Effector memory CD8-positive, alpha-beta T cell (primary cell): ENCODE measurements around the gene PKD2.
A peak's percentile ranks its signal among the peaks of the same experiment; 100 is the strongest.

Experiments used
- ATAC-seq: fragments of 150-1000 bp; cut with Tn5 transposase; replicated peaks from 2 replicates; pipeline ENCODE4 v1.10.0; 2021; ENCODE audit warnings: mild to moderate bottlenecking, moderate library complexity
- DNase-seq, 3 experiments: peaks; one replicate each; pipeline ENCODE4 v3.0.0; 2021
- H3K27ac Mint-ChIP-seq, 2 donors: one replicate each; pipeline ENCODE4 v1.8.0; 2022; ENCODE audit warnings: mild to moderate bottlenecking in 2 of 2, mixed read lengths in 2 of 2, moderate library complexity in 2 of 2
- H3K27me3 Mint-ChIP-seq, 2 donors: one replicate each; pipeline ENCODE4 v1.8.0; 2022; ENCODE audit warnings: mixed read lengths in 2 of 2
- H3K36me3 Mint-ChIP-seq: one replicate; pipeline ENCODE4 v1.8.0; 2022; ENCODE audit warnings: mild to moderate bottlenecking, moderate library complexity, mixed read lengths; ENCODE audit not compliant: insufficient read depth
- H3K4me1 Mint-ChIP-seq, 2 donors: one replicate each; pipeline ENCODE4 v1.8.0; 2022; ENCODE audit warnings: low read depth in 2 of 2, mixed read lengths in 2 of 2
- H3K4me3 Mint-ChIP-seq, 2 donors: one replicate each; pipeline ENCODE4 v1.8.0; 2022; ENCODE audit warnings: mild to moderate bottlenecking in 2 of 2, mixed read lengths in 2 of 2, moderate library complexity in 2 of 2
- H3K9me3 Mint-ChIP-seq, 2 donors: one replicate each; pipeline ENCODE4 v1.8.0; 2022; ENCODE audit warnings: mixed read lengths in 2 of 2

PKD2 gene

DNA sequence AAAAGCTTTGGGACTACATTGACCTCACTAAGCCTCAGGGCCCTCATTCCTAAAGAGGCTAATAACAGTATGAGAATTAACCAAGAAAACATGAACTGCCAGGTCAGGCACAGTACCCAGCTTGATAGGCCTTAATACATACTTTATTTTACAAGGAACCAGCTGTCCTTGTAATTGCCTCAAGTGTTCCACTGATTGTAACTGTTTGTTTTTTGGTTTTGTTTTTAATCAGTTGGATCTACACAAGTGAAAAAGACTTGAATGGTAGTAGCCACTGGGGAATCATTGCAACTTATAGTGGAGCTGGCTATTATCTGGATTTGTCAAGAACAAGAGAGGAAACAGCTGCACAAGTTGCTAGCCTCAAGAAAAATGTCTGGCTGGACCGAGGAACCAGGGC, 35.6 kb downstream of the PKD2 start:
- no peak overlapping the region for H3K4me3 Mint-ChIP-seq
- ATAC-seq, result no peak
- peaks cover 20% of the 10 kb centered on the region for H3K36me3 Mint-ChIP-seq
- H3K9me3 Mint-ChIP-seq, result no peaks in the 10 kb centered on the region
- no peaks in the 10 kb centered on the region for H3K4me1 Mint-ChIP-seq
- DNase-seq, result no peak
- H3K27me3 Mint-ChIP-seq, result no peaks in the 10 kb centered on the region
- H3K27ac Mint-ChIP-seq, result no peak overlapping the region

DNA sequence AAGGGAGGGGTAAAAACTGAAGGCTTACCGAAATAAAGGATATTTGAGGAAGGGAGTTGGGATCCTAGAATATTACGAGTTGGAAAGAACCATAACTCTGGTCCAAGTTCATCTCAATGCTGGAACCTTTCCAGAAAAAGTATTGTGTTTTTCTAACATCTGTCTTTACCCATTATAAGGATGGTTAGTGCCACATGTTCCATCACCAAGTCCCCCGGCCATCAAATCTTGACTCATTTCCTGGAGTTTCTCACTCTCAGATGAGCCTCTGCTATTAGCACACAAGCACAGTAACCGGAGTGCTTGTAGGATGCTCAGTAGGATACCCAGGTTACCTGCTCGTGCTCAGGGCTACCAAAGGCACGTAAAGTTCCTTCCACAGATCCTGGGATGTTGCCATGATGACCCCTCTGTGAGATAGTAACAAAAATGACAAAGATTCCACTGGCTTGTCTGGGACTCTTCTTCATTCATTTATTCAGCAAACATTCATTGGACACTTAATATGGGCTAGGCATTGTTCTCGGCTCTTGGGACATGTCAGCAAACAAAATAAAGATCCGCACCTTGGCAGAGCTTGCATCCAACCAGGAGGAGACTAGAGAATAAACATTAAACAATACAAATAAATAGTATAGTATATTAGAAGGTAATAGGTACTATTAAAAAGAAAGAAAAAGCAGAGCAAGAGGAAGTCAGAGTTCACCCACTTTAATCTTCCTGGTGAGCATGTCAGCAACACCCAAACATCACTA, 36.3 kb downstream of the PKD2 start:
- Mint-ChIP-seq H3K4me3 (no peak overlapping the region), H3K27me3 (no peaks in the 10 kb centered on the region), H3K27ac (no peak overlapping the region), H3K36me3 (peaks cover 13% of the 10 kb centered on the region), H3K9me3 (no peaks in the 10 kb centered on the region), H3K4me1 (no peaks in the 10 kb centered on the region)
- no peak for DNase-seq
- ATAC-seq, result no peak

DNA sequence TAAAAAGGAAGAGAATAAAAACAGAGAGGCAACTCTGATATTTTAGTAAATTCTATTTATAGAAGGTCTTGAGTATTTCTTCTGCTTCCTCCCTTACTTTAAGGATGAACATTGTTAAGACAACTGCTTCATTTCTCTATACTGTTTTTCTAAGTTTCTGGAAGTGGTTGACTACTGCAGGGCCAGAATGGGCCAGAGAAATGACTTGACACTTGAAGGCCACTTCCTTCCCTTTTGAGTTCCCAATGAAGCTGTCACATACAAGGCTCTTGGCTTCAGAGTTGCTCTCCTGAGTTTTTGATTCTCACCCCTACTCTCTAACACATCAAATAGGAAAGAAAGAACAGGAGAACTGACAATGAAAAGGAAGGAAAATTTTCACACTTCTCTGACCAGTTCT, 37.6 kb downstream of the PKD2 start:
- peaks cover 11% of the 10 kb centered on the region for H3K36me3 Mint-ChIP-seq
- no peak overlapping the region for H3K4me3 Mint-ChIP-seq
- H3K4me1 Mint-ChIP-seq, result no peaks in the 10 kb centered on the region
- no peaks in the 10 kb centered on the region for H3K9me3 Mint-ChIP-seq
- no peak overlapping the region for H3K27ac Mint-ChIP-seq
- no peak for ATAC-seq
- no peak for DNase-seq
- H3K27me3 Mint-ChIP-seq, result no peaks in the 10 kb centered on the region

DNA sequence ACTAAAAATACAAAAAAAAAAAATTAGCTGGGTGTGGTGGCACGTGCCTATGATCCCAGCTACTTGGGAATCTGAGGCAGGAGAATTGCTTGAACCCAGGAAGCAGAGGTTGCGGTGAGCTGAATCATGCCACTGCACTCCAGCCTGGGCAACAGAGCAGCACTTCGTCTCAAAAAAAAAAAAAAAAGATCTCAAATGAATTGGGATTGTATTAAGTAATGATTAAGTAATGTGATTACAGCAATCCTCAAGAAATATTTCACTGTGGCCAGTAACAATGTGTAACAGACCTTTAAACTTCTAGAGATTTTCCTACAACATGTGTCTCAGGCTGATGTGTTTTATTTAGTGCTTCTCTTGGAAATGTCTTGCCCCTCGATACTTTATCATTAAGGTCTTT, 46.8 kb downstream of the PKD2 start:
- ATAC-seq (no peak), DNase-seq (no peak)
- Mint-ChIP-seq H3K4me3 (no peak overlapping the region), H3K9me3 (no peaks in the 10 kb centered on the region), H3K36me3 (peaks cover 32% of the 10 kb centered on the region), H3K4me1 (no peaks in the 10 kb centered on the region), H3K27me3 (no peaks in the 10 kb centered on the region), H3K27ac (no peak overlapping the region)

DNA sequence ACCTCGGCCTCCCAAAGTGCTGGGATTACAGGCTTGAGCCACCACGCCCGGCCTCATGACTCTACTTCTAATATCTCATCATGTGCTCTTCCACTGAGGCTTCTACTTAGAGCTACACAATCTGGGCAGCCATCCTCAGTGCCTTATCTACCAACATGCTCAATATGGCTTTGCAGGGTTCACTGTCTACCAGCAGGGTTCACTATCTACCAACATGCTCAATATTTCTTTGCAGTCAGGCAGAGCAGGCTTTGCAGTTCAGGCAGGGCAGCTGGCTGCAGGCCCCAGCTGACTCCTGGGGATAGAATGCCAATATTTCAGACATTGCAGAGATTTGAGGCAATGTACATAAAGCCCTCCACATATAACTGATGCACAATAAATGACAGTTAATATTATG, 47.5 kb downstream of the PKD2 start:
- Mint-ChIP-seq H3K36me3 (peaks cover 28% of the 10 kb centered on the region), H3K9me3 (no peaks in the 10 kb centered on the region), H3K27me3 (no peaks in the 10 kb centered on the region), H3K4me3 (no peak overlapping the region), H3K4me1 (no peaks in the 10 kb centered on the region), H3K27ac (no peak overlapping the region)
- ATAC-seq (no peak), DNase-seq (no peak)

DNA sequence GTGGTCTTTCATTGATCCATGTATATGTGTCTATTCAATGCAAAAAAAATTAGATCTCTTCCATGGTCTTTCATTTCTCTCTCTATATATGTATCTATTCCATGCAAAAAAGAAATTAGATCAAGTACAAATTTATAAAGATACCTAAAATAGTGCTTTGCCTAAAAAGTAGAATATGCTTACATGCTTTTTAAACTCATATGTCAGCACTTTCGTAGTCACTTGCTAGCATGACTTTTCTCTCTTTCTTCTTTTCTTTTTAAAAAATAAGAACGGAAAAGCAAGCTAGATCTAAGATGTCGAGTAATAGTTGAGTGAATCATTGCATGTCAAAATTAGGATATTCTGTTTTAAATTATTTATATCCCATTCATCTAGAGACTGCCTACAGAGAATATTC, 50.9 kb downstream of the PKD2 start:
- no peak for ATAC-seq
- H3K27me3 Mint-ChIP-seq, result no peaks in the 10 kb centered on the region

DNA sequence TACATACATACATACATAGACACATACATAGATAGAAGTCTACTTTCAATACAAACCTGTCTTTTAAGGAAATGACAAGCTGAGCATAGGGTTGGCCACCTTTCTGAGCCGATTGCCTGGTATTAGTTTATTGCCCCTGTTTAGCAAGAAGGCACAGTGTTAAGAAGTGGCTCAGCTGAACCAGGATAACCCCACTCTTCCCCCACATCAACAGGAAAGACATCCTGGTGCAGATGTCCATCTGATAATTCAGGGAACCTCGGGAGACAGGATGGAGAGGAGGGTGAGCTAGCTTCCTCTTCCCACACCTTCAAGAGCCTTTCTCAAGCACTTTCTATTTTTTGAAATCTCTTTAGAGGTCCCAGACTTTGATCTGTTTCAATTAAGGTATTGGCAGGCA, 52.3 kb downstream of the PKD2 start:
- H3K27me3 Mint-ChIP-seq, result no peaks in the 10 kb centered on the region
- peak overlapping the region in 1 of 2 donors; percentile 29 for H3K27ac Mint-ChIP-seq

More for the DNA sequence above, 50.9 kb downstream of the PKD2 start:
- no peak overlapping the region for H3K27ac Mint-ChIP-seq
- H3K36me3 Mint-ChIP-seq, result peaks cover 30% of the 10 kb centered on the region
- no peaks in the 10 kb centered on the region for H3K9me3 Mint-ChIP-seq
- no peaks in the 10 kb centered on the region for H3K4me1 Mint-ChIP-seq
- no peak overlapping the region for H3K4me3 Mint-ChIP-seq
- DNase-seq, result no peak

DNA sequence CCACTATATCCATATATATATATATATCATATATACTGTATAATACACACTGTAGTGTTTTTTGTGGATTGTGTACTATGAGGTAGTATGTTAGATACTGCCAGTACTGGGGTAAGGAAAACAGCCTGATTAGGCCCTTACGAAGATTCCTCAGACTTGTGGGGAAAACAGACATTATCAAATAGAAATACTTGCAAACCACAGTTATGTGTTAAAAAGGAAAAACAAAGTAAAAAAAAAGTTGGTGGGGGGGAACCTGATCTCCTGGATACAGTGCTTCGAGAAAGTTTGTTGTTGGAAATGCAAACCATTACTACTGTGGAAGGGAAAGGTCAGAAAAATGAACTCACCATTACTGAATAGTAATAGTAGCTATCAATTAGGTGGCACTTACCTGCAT, 53.0 kb downstream of the PKD2 start:
- DNase-seq (no peak), ATAC-seq (no peak)
- H3K27ac Mint-ChIP-seq, result peak overlapping the region in 1 of 2 donors; percentile 29
- H3K4me3 Mint-ChIP-seq, result no peak overlapping the region
- H3K9me3 Mint-ChIP-seq, result no peaks in the 10 kb centered on the region
- peaks cover 39% of the 10 kb centered on the region for H3K36me3 Mint-ChIP-seq
- H3K4me1 Mint-ChIP-seq, result no peaks in the 10 kb centered on the region
- no peaks in the 10 kb centered on the region for H3K27me3 Mint-ChIP-seq

More for the DNA sequence above, 52.3 kb downstream of the PKD2 start:
- ATAC-seq (no peak), DNase-seq (no peak)
- H3K36me3 Mint-ChIP-seq, result peaks cover 34% of the 10 kb centered on the region
- no peaks in the 10 kb centered on the region for H3K9me3 Mint-ChIP-seq
- no peak overlapping the region for H3K4me3 Mint-ChIP-seq
- no peaks in the 10 kb centered on the region for H3K4me1 Mint-ChIP-seq

DNA sequence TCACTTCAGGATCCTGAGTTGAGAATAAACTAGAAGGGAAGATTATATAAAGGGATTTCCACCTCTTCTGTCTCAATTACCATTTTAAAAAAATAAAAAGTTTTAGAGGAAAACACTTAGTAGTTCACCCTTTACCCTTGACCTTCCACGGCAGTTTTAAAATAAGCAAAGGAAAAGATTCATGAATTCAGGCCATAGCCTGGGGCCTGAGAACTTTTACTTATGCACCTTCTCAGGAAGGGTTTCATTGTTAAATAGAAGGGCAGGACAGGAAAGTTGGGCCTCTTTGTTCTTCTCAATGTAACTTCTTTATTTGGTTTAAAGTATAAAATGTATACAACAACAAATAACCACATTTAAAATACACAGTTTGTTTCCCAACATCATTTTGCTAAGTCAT, 54.9 kb downstream of the PKD2 start:
- Mint-ChIP-seq H3K27ac (no peak overlapping the region), H3K4me1 (no peaks in the 10 kb centered on the region), H3K9me3 (no peaks in the 10 kb centered on the region), H3K4me3 (no peak overlapping the region), H3K27me3 (no peaks in the 10 kb centered on the region), H3K36me3 (peaks cover 41% of the 10 kb centered on the region)
- ATAC-seq (no peak), DNase-seq (no peak)

DNA sequence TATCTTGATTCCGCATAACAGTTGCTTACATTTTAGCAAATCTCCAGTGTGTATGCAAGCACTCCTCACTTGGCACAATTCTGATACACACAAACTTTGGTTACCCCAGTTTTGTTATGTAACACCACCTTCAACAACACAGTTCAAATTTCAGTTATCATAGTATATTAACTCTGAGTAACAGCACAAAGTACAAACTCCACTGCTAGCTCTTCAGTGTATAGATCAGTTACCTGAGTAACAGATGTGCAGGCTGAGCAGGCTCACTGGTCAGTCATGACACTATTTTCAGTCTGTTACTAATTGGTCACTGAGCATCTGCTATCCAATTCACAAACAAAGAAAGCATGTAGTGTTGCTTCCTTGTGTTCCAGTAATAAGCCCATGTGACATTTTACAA, 55.4 kb downstream of the PKD2 start:
- Mint-ChIP-seq H3K9me3 (no peaks in the 10 kb centered on the region), H3K4me3 (no peak overlapping the region), H3K36me3 (peaks cover 42% of the 10 kb centered on the region), H3K4me1 (no peaks in the 10 kb centered on the region), H3K27me3 (no peaks in the 10 kb centered on the region), H3K27ac (no peak overlapping the region)
- DNase-seq, result no peak
- no peak for ATAC-seq

DNA sequence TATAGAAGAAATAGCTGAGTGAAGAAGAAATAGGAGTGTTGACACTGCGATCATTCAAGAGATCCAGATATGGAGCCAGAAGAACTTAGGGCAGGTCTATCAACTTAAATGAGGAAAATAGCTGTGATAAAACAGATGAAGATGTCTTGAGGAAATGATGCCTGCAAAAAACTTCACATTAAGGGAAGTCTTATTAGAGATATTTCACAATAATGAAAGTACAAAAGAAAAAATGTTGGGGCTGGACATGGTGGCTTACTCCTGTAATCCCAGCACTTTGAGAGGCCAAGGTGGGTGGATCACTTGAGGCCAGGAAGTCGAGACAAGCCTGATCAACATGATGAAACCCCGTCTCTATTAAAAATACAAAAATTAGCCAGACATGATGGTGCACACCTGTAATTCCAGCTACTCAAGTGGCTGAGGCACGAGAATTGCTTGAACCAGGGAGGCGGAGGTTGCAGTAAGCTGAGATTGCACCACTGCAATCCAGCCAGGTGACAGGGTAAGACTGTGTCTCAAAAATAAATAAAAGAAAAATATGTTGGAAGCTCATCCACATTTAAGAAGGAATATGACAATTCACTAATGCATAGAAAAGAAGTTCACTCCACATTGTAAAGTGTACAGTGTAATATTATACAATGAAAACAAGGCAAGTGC, 56.3 kb downstream of the PKD2 start:
- no peak overlapping the region for H3K27ac Mint-ChIP-seq
- no peak for DNase-seq
- no peaks in the 10 kb centered on the region for H3K9me3 Mint-ChIP-seq
- H3K27me3 Mint-ChIP-seq, result no peaks in the 10 kb centered on the region
- no peak overlapping the region for H3K4me3 Mint-ChIP-seq
- H3K4me1 Mint-ChIP-seq, result no peaks in the 10 kb centered on the region
- no peak for ATAC-seq
- peaks cover 38% of the 10 kb centered on the region for H3K36me3 Mint-ChIP-seq

DNA sequence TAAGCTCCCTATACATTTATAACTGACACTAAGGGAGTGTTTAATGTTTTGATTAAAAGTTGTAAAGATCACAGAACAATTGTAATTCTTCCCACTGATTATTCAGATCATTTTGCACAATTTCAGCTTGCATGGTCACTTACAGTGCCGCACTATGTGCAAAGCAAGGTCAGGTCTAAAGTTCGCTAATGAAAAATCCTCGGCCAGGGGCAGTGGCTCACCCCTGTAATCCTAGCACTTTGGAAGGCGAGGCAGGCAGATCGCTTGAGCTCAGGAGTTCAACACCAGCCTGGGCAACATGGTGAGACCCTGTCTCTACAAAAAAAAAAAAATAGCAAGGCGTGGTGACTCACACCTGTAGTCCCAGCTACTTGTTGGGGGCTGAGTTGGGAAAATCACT, 57.0 kb downstream of the PKD2 start:
- no peak overlapping the region for H3K27ac Mint-ChIP-seq
- no peaks in the 10 kb centered on the region for H3K9me3 Mint-ChIP-seq
- no peak for ATAC-seq
- no peak overlapping the region for H3K4me3 Mint-ChIP-seq
- H3K4me1 Mint-ChIP-seq, result no peaks in the 10 kb centered on the region
- H3K27me3 Mint-ChIP-seq, result no peaks in the 10 kb centered on the region
- peaks cover 43% of the 10 kb centered on the region for H3K36me3 Mint-ChIP-seq
- no peak for DNase-seq

DNA sequence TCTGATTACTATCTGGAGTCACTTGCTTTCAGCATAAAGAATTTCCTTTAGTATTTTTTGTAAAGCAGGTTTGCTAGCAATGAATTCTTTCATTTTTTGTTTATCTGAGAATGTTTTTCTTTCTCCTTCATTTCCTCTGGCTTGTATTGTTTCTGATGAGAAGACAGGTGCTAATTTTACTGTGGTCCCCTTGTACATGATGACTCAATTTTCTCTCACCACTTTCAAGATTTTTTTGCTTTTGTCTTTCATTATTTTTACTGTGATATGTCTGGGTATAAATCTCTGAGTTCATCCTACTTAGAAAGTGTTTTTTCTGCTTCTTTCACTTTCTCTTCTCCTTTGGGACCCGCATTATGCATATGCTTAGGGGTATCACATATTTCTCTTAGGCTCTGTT, 62.6 kb downstream of the PKD2 start:
- Mint-ChIP-seq H3K27me3 (no peaks in the 10 kb centered on the region), H3K27ac (no peak overlapping the region), H3K9me3 (peaks cover 0 to 6% of the 10 kb centered on the region in 2 donors), H3K36me3 (peaks cover 61% of the 10 kb centered on the region), H3K4me3 (no peak overlapping the region), H3K4me1 (peaks cover 0 to 5% of the 10 kb centered on the region in 2 donors)
- DNase-seq (no peak), ATAC-seq (no peak)

DNA sequence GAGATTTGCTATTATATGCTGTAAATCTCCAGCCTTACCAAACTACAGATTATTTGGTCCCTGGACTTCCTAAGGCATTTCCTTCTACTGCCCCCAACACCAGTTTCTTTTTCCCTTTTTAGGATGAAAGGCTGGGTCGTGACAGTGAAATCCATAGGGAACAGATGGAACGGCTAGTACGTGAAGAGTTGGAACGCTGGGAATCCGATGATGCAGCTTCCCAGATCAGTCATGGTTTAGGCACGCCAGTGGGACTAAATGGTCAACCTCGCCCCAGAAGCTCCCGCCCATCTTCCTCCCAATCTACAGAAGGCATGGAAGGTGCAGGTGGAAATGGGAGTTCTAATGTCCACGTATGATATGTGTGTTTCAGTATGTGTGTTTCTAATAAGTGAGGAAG, 67.9 kb downstream of the PKD2 start:
- ATAC-seq (no peak), DNase-seq (no peak)
- no peaks in the 10 kb centered on the region for H3K27me3 Mint-ChIP-seq
- H3K36me3 Mint-ChIP-seq, result peaks cover 32% of the 10 kb centered on the region
- H3K27ac Mint-ChIP-seq, result no peak overlapping the region
- no peak overlapping the region for H3K4me3 Mint-ChIP-seq
- H3K4me1 Mint-ChIP-seq, result no peaks in the 10 kb centered on the region
- H3K9me3 Mint-ChIP-seq, result peaks cover 0 to 6% of the 10 kb centered on the region in 2 donors
